Activated naive CD8-positive, alpha-beta T cell treated with anti-CD3 and anti-CD28 coated beads for 36 hours (primary cell): ENCODE results near the gene MYORG. TPM values are rescaled to one million over a fixed set of nuclear protein-coding genes. Genes with fewer than 3 reads are reported as not detected.

ENCODE experiments used
- DNase-seq: peaks from one replicate; pipeline ENCODE4 v3.0.0; 2021
- H3K27ac Mint-ChIP-seq: one replicate; pipeline ENCODE4 v1.8.0; 2022; ENCODE audit warnings: mild to moderate bottlenecking, moderate library complexity, mixed read lengths
- H3K27me3 Mint-ChIP-seq: one replicate; pipeline ENCODE4 v1.8.0; 2022; ENCODE audit warnings: mild to moderate bottlenecking, mixed read lengths
- H3K36me3 Mint-ChIP-seq: one replicate; pipeline ENCODE4 v1.8.0; 2021; ENCODE audit warnings: mild to moderate bottlenecking, mixed read lengths
- H3K4me1 Mint-ChIP-seq: one replicate; pipeline ENCODE4 v1.8.0; 2021; ENCODE audit warnings: mixed read lengths
- H3K4me3 Mint-ChIP-seq: one replicate; pipeline ENCODE4 v1.8.0; 2022; ENCODE audit warnings: mild to moderate bottlenecking, moderate library complexity, mixed read lengths
- H3K9me3 Mint-ChIP-seq: one replicate; pipeline ENCODE4 v1.8.0; 2022; ENCODE audit warnings: mixed read lengths
- total RNA-seq, 2 experiments: library from RNA; stranded (reverse); gene quantifications; one replicate each; pipeline ENCODE4 v1.2.3, GENCODE V29; 2021

Gene MYORG
- total RNA-seq, result 1 to 10 TPM; 3.6 to 4.4 TPM

- peak; percentile 98 for DNase-seq
- H3K4me1 Mint-ChIP-seq, result peaks cover 34% of the 10 kb centered on the region
- no peaks in the 10 kb centered on the region for H3K9me3 Mint-ChIP-seq
- H3K27ac Mint-ChIP-seq, result peak within 1 kb of the TSS; percentile 76
- H3K27me3 Mint-ChIP-seq, result no peaks in the 10 kb centered on the region
- peaks cover 7% of the 10 kb centered on the region for H3K36me3 Mint-ChIP-seq
- H3K4me3 Mint-ChIP-seq, result peak within 1 kb of the TSS; percentile 92
These were observed at the start of gene MYORG for GRCh38 chr9:34376596-34377403. MYORG (minus strand) TSS chr9:34376898; CDS start chr9:34372943, 3,955 bp downstream.

- H3K27me3 Mint-ChIP-seq, result no peaks in the 10 kb centered on the region
- H3K4me1 Mint-ChIP-seq, result no peaks in the 10 kb centered on the region
- H3K9me3 Mint-ChIP-seq, result no peaks in the 10 kb centered on the region
- DNase-seq, result no peak
- no peak overlapping the region for H3K4me3 Mint-ChIP-seq
- no peaks in the 10 kb centered on the region for H3K36me3 Mint-ChIP-seq
- no peak overlapping the region for H3K27ac Mint-ChIP-seq
These were observed 43.2 kb upstream of the MYORG start for GRCh38 chr9:34419716-34420504.

GRCh38 chr9:34417734-34418133 is 41.0 kb upstream of the MYORG start:
- Mint-ChIP-seq H3K4me3 (no peak overlapping the region), H3K4me1 (no peaks in the 10 kb centered on the region), H3K36me3 (no peaks in the 10 kb centered on the region), H3K27ac (no peak overlapping the region), H3K9me3 (no peaks in the 10 kb centered on the region), H3K27me3 (no peaks in the 10 kb centered on the region)
- no peak for DNase-seq

- H3K9me3 Mint-ChIP-seq, result no peaks in the 10 kb centered on the region
- H3K4me3 Mint-ChIP-seq, result no peak overlapping the region
- no peaks in the 10 kb centered on the region for H3K4me1 Mint-ChIP-seq
- H3K36me3 Mint-ChIP-seq, result no peaks in the 10 kb centered on the region
- no peaks in the 10 kb centered on the region for H3K27me3 Mint-ChIP-seq
- no peak overlapping the region for H3K27ac Mint-ChIP-seq
- peak; percentile 23 for DNase-seq
These were observed 36.6 kb upstream of the MYORG start for GRCh38 chr9:34413231-34413852.

- no peaks in the 10 kb centered on the region for H3K36me3 Mint-ChIP-seq
- H3K27ac Mint-ChIP-seq, result no peak overlapping the region
- no peaks in the 10 kb centered on the region for H3K4me1 Mint-ChIP-seq
- H3K4me3 Mint-ChIP-seq, result no peak overlapping the region
- DNase-seq, result no peak
- no peaks in the 10 kb centered on the region for H3K9me3 Mint-ChIP-seq
- no peaks in the 10 kb centered on the region for H3K27me3 Mint-ChIP-seq
These were observed 35.6 kb upstream of the MYORG start for GRCh38 chr9:34412336-34412735.

- Mint-ChIP-seq H3K27ac (no peak overlapping the region), H3K4me1 (no peaks in the 10 kb centered on the region), H3K4me3 (no peak overlapping the region), H3K27me3 (no peaks in the 10 kb centered on the region), H3K36me3 (no peaks in the 10 kb centered on the region), H3K9me3 (no peaks in the 10 kb centered on the region)
- no peak for DNase-seq
These were observed 32.5 kb upstream of the MYORG start for GRCh38 chr9:34409154-34409553.

GRCh38 chr9:34408173-34408572 is 31.5 kb upstream of the MYORG start:
- no peaks in the 10 kb centered on the region for H3K9me3 Mint-ChIP-seq
- H3K27me3 Mint-ChIP-seq, result no peaks in the 10 kb centered on the region
- H3K4me3 Mint-ChIP-seq, result no peak overlapping the region
- H3K4me1 Mint-ChIP-seq, result no peaks in the 10 kb centered on the region
- no peak overlapping the region for H3K27ac Mint-ChIP-seq
- no peaks in the 10 kb centered on the region for H3K36me3 Mint-ChIP-seq
- DNase-seq, result no peak

GRCh38 chr9:34406219-34406618 is 29.5 kb upstream of the MYORG start:
- Mint-ChIP-seq H3K27ac (no peak overlapping the region), H3K4me1 (no peaks in the 10 kb centered on the region), H3K36me3 (no peaks in the 10 kb centered on the region), H3K4me3 (no peak overlapping the region), H3K9me3 (no peaks in the 10 kb centered on the region), H3K27me3 (no peaks in the 10 kb centered on the region)
- DNase-seq, result no peak

- H3K36me3 Mint-ChIP-seq, result no peaks in the 10 kb centered on the region
- no peaks in the 10 kb centered on the region for H3K4me1 Mint-ChIP-seq
- no peaks in the 10 kb centered on the region for H3K9me3 Mint-ChIP-seq
- no peak for DNase-seq
- H3K27me3 Mint-ChIP-seq, result no peaks in the 10 kb centered on the region
- no peak overlapping the region for H3K4me3 Mint-ChIP-seq
- no peak overlapping the region for H3K27ac Mint-ChIP-seq
These were observed 29.0 kb upstream of the MYORG start for GRCh38 chr9:34405719-34406118.

- H3K27ac Mint-ChIP-seq, result no peak overlapping the region
These were observed 27.1 kb upstream of the MYORG start for GRCh38 chr9:34403554-34404380.

GRCh38 chr9:34400686-34401602 is 24.2 kb upstream of the MYORG start:
- DNase-seq, result no peak
- Mint-ChIP-seq H3K4me1 (no peaks in the 10 kb centered on the region), H3K9me3 (no peaks in the 10 kb centered on the region), H3K4me3 (no peak overlapping the region), H3K36me3 (no peaks in the 10 kb centered on the region), H3K27me3 (no peaks in the 10 kb centered on the region), H3K27ac (no peak overlapping the region)

More at GRCh38 chr9:34403554-34404380, 27.1 kb upstream of the MYORG start:
- H3K36me3 Mint-ChIP-seq, result no peaks in the 10 kb centered on the region
- no peaks in the 10 kb centered on the region for H3K4me1 Mint-ChIP-seq
- no peaks in the 10 kb centered on the region for H3K9me3 Mint-ChIP-seq
- no peaks in the 10 kb centered on the region for H3K27me3 Mint-ChIP-seq
- peak; percentile 37 for DNase-seq
- H3K4me3 Mint-ChIP-seq, result no peak overlapping the region

GRCh38 chr9:34400275-34400674 is 23.6 kb upstream of the MYORG start:
- Mint-ChIP-seq H3K4me3 (no peak overlapping the region), H3K9me3 (no peaks in the 10 kb centered on the region), H3K27ac (no peak overlapping the region), H3K4me1 (no peaks in the 10 kb centered on the region), H3K27me3 (no peaks in the 10 kb centered on the region), H3K36me3 (no peaks in the 10 kb centered on the region)
- DNase-seq, result no peak

- no peak overlapping the region for H3K4me3 Mint-ChIP-seq
- no peaks in the 10 kb centered on the region for H3K27me3 Mint-ChIP-seq
- no peaks in the 10 kb centered on the region for H3K4me1 Mint-ChIP-seq
- no peak overlapping the region for H3K27ac Mint-ChIP-seq
- no peak for DNase-seq
- H3K36me3 Mint-ChIP-seq, result no peaks in the 10 kb centered on the region
- H3K9me3 Mint-ChIP-seq, result no peaks in the 10 kb centered on the region
These were observed 23.0 kb upstream of the MYORG start for GRCh38 chr9:34399729-34400128.

- H3K4me3 Mint-ChIP-seq, result no peak overlapping the region
- H3K9me3 Mint-ChIP-seq, result no peaks in the 10 kb centered on the region
- H3K36me3 Mint-ChIP-seq, result no peaks in the 10 kb centered on the region
- H3K4me1 Mint-ChIP-seq, result no peaks in the 10 kb centered on the region
- H3K27me3 Mint-ChIP-seq, result no peaks in the 10 kb centered on the region
- DNase-seq, result no peak
- H3K27ac Mint-ChIP-seq, result no peak overlapping the region
These were observed 22.2 kb upstream of the MYORG start for GRCh38 chr9:34398875-34399274.
